ENCODE results near the gene PPIG.
"Not testable (repeated sequence)": the region's sequence is repeated elsewhere in the genome, so short reads cannot be mapped to it uniquely, and the experiment has no call there.

The PPIG gene

GRCh38 chr2:169598982-169599381 is 14.8 kb downstream of the PPIG start:
- DNase-seq, result no peak

GRCh38 chr2:169599568-169599967 is 15.4 kb downstream of the PPIG start:
- DNase-seq, result no peak

- no peak for DNase-seq
Observed at GRCh38 chr2:169609264-169609663, 25.1 kb downstream of the PPIG start.

GRCh38 chr2:169613876-169614275 is 29.7 kb downstream of the PPIG start:
- no peak for DNase-seq

GRCh38 chr2:169615982-169616381 is 31.8 kb downstream of the PPIG start:
- not testable (repeated sequence) for DNase-seq

- no peak for DNase-seq
Observed at GRCh38 chr2:169619946-169620345, 35.8 kb downstream of the PPIG start.

GRCh38 chr2:169620509-169620908 is 36.4 kb downstream of the PPIG start:
- DNase-seq, result no peak

- DNase-seq, result no peak
Observed at GRCh38 chr2:169623235-169623634, 39.1 kb downstream of the PPIG start.

- DNase-seq, result no peak
Observed at GRCh38 chr2:169625781-169626180, 41.6 kb downstream of the PPIG start.

- no peak for DNase-seq
Observed at GRCh38 chr2:169636440-169637097, 52.4 kb downstream of the PPIG start.

GRCh38 chr2:169637620-169638019 is 53.5 kb downstream of the PPIG start:
- no peak for DNase-seq

GRCh38 chr2:169640104-169640503 is 56.0 kb downstream of the PPIG start:
- no peak for DNase-seq

GRCh38 chr2:169641464-169641863 is 57.3 kb downstream of the PPIG start:
- DNase-seq, result no peak

GRCh38 chr2:169644173-169644572 is 60.0 kb downstream of the PPIG start:
- no peak for DNase-seq

GRCh38 chr2:169647496-169647895 is 63.3 kb downstream of the PPIG start:
- no peak for DNase-seq

- no peak for DNase-seq
Observed at GRCh38 chr2:169649278-169649677, 65.1 kb downstream of the PPIG start.

- no peak for DNase-seq
Observed at GRCh38 chr2:169653636-169654035, 69.5 kb downstream of the PPIG start.

- no peak for DNase-seq
Observed at GRCh38 chr2:169656164-169656563, 72.0 kb downstream of the PPIG start.

- DNase-seq, result no peak
Observed at GRCh38 chr2:169658877-169659276, 74.7 kb downstream of the PPIG start.

GRCh38 chr2:169659320-169659719 is 75.2 kb downstream of the PPIG start:
- DNase-seq, result no peak

GRCh38 chr2:169661265-169661664 is 77.1 kb downstream of the PPIG start:
- no peak for DNase-seq

GRCh38 chr2:169662744-169663143 is 78.6 kb downstream of the PPIG start:
- DNase-seq, result no peak

GRCh38 chr2:169663247-169663646 is 79.1 kb downstream of the PPIG start:
- DNase-seq, result no peak

GRCh38 chr2:169664600-169664977 is 80.4 kb downstream of the PPIG start:
- DNase-seq, result no peak
